NOMO-1 (cell line): ENCODE measurements around the gene CDK5RAP2.
"Not testable (repeated sequence)": the region's sequence is repeated elsewhere in the genome, so short reads cannot be mapped to it uniquely, and the experiment has no call there.

Source experiments
- DNase-seq, 2 experiments: peaks; one replicate each; lab custom pipeline; 2025; ENCODE audit not compliant: unreplicated experiment in 2 of 2; lab: John Stamatoyannopoulos, UW

The CDK5RAP2 gene

DNA sequence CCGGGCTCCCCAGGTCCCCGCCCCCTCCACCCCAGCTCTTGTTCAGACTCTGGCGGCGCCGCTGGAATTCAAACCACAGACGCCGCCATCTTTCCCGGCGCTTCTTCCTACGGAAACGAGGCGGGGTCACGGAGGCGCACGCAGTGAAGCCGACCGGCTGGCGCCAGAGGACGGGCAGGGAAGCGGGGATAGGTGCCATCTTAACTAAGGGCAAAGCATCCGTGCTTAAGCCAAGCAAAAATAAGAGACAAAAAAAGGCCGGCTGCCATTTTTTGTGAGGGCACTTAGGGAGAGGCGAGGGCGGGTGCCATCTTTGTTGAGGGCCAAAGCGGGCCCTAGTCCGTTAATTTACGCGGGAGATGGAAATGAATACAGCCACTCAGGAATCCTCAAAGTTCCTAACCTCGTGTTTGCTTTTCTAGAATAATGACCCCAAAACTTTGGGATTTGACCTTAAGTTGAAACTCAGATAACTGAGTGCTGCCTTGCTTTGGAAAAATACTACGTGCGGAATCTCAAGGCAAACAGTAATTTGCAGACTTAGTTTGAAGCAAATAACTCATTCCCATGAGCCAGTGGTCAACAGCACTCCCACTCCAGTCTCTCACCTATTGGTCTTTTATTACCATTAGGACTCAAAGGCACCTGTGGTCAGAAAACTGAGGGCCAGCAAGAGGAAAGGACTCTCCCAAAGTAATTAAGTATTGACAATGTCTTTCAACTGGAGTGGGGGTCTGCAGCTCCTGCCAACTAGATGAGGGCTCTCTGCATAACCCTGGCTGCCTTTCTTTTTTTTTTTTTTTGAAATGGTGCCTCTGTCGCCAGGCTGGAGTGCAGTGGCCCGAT lies at the start of gene CDK5RAP2:
Gene CDK5RAP2, minus strand, starts transcription at position 117 of the 846 bp plus-strand sequence. CDS start 189 bp downstream, outside the sequence.
- peak; percentile 99 for DNase-seq

DNA sequence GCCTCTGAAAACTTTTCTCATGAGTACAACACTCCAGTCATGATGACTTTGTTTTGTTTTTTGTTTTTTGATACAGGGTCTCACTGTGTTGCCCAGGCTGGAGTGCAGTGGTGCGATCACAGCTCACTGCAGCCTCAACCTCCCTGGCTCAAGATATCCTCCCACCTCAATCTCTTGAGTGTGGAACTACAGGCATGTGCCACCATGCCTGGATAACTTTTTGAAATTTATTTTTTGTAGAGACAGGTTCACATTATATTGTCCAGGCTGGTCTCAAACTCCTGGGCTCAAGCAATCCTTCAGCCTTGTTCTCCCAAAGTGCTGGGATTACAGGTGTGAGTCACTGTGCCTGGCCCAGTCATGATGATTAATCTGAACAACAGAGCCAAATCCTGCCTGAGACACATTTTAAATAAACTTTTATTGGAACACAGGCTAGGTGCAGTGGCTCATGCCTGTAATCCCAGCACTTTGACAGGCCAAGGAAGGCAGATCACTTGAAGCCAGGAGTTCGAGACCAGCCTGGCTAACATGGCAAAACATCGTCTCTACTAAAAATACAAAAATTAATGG lies 49.0 kb upstream of the CDK5RAP2 start:
- DNase-seq, result not testable (repeated sequence)

DNA sequence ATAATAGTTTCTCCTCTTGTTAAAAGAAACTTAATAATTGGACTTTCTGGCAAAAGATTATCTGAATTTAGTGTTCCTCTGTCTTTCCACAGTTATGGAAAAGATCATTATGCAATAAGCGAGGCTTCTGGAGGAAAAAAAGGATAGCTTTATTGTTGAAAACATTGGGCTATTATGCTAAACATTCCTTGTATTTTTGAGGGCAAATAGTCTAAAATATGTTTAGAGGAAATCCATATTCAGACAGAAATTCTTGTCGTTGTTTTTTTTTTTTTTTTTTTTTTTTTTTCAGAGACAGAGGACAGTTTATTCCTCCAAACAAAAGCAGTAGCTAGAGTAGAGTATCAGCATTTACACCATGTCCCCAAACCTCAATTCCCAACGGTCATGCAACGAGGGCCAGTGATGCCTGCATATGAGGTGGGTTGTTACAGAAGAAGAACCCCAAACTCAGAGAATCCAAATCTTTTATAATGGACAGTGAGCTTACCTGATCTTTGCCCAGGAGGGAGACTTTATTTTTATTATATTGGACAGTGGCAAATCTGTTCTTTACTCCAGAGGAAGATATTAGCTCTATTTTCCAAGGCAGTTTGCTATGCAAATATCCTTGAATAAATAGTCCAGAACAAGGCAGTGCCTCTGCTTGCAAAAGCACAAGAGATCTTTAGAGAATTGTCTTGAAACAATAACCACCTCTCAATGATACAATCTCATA lies 48.4 kb upstream of the CDK5RAP2 start:
- DNase-seq, result no peak

DNA sequence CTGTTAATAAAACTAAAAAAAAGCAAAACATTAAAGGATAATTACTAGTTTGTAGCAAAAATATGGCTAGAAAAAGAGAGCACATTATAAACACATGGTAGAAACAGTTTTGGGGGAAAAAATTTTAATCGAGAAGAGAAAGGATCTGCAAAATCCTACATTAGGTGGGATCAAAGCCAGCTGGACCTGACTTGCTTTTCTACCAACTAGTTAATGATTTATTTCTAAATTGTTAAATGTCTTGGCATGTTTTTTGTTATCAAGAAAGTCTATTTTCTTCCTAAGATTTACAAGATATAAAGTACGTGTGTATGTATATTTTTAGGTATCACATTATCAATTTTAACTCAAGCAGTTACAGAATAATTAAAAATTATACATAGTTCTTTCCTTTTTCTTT lies 47.1 kb upstream of the CDK5RAP2 start:
- DNase-seq, result no peak

DNA sequence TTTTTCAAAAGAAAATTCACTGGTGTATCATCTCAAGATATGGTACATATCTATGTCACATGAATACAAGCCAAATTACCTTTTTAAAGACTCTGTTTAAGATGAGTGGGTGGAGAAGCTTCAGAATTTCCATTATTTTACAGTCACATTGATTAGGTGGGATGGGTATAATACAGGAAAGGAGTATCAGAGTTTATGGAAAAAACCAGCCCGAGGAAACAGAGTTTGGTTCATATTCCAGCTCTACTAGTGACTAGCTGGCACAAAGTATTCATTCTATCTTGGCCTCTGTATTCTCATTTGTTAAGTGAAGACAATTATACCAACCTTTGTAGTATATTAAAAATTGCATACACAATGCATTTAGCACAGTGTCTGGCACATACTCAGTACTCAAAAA lies 46.5 kb upstream of the CDK5RAP2 start:
- DNase-seq, result no peak

DNA sequence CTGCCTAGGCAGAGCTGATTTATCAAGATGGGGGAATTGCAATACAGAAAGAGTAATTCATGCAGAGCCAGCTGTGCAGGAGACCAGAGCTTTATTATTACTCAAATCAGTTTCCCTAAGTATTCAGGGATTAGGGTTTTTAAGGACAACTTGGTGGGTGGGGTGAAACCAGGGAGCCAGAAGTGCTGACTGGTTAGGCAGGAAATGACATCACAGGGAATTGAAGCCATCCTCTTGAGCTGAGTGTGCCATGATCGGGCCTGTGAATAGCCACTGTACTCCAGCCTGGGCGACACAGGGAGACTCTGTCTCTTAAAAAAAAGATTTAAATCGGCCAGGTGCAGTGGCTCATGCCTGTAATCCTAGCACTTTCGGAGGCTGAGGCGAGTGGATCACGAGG lies 45.3 kb upstream of the CDK5RAP2 start:
- no peak for DNase-seq

DNA sequence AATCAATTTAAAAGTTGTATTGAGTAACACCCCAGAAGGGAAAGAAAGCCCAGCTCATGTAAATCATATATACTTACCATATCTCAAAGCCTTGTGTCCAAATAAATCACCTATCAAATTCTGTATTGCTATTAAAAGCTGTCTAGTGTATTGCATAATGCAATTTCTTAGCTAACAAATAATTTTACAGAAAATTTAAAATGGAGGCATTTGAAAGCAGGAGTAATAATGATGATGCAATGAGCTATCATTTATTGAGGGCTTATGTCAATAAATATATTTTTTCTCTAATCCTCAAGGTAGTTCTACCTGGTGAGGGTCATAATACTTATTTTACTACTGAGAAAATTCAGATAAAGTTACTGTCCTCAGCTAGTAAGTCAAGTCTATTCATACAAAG lies 42.8 kb upstream of the CDK5RAP2 start:
- DNase-seq, result no peak

DNA sequence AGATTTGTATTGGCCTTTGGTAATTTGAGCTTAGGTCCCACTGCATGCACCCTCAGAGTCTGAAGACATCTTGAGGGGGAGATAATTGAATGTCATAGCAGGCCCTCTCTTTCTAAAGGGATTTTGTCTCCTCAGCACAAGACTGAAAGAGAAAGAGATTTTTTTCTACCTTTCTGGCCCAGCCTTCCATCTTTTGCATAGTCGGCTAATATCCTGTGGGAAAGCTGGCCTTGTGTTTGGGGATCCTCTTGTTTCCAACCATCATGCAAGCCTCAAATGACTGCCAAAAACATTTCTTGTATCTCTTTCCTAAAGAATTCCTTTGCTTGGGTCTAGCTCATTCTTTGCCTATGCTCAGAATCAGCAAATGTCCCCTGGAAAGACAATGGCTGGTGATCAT lies 42.0 kb upstream of the CDK5RAP2 start:
- no peak for DNase-seq

DNA sequence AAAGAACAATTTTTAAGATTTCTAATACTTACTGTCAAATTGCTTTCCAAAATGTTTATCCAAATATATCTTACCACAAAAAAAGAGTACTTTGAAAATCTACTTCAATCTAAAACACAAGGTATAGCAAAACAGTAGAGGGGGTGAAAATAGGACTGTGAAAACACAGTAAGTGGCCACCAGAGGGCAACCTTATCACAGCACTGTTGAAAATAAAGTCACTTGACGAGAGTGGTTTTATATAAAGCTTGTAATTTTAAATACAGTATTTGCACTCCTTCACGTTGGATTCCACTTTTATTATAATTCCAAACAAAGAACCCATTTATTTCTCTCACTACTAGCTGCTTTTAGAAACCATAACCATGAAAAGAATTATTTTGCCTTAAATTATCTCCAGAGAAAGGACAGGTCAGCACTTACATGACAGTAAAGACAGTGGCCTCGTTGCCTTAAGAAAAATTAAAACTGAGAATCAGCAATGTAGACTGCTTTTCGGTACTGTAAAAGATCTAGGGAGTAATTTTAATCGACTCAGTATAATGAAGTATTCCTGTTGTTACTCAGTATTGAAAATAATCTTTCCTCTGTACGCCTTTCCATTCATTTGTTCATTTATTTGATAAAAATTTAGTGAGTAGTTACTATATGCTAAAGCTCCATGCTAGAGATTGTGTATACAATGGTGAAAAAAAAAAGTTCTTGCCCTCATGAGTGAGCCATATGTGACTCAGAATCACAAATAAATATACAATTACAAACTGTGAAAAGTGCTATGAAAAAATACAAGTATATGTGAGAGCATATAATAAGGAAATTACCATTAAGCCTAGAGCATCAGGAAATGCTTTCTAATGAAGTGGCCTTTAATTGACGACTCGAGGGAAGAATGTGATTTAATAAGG lies 40.0 kb upstream of the CDK5RAP2 start:
- peak in 1 of 2 experiments; percentile 70 for DNase-seq

DNA sequence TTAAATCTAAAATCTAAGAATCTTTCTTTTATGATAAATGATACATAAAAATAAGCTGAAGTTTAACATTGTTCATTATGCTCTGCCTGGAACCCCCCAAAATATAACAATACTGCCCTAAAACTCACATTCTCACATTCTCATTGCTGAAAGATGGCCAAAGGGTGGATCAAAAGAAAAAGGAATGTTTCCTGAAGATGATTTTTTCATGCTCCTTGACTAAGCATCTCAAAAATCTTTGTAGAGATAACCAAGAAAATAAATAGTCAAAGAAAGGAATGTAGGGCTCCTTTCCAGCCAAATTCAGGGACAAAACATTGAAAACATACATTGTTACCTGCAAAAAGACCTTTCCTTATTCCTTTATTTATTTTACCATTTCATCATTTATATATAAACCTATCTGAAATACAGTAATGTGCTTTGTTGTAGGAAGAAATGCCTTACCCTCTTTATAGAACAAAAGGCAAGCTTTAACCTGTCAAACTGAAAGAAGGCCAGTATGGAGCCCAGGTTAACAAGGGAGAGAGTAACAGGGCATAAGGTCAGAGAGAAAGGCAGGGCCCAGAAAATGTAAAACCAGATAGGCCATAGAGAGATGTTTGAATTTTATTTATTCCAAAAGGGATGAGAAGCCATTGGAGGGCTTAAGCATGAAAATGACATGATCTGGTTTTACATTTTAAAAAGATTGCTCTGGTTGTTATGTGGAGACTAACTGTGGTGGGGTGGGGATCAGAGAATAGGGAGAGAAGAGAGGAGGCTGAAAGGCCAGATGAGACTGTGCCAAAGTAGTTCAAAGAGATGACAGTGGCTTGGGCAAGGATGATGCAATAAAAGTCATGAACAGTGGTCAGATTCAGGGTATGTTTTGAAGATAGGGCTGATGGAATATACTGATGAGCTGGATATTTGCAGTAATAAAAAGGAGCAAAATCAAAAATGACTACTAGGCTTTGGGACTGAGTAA lies 37.3 kb upstream of the CDK5RAP2 start:
- DNase-seq, result peak in 1 of 2 experiments; percentile 9

DNA sequence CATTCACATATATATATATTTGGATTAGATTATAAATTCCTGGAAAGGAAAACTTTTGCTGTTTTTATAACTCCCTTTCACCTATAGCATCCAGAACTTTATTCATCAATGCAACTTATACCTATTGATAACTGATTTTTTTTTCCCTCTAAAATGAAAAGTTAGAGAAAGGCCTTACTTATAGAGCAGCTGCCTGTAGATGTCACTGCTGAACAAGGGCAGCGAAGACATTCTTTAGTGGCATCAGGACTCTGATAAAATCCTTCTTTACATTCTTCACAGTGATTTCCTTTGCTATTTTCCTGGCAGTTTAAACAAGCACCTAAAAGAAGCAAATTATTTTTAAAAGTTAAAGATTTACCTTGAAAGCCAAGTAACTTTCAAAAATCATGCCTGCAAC lies 32.3 kb upstream of the CDK5RAP2 start:
- DNase-seq, result peak in 1 of 2 experiments; percentile 20

DNA sequence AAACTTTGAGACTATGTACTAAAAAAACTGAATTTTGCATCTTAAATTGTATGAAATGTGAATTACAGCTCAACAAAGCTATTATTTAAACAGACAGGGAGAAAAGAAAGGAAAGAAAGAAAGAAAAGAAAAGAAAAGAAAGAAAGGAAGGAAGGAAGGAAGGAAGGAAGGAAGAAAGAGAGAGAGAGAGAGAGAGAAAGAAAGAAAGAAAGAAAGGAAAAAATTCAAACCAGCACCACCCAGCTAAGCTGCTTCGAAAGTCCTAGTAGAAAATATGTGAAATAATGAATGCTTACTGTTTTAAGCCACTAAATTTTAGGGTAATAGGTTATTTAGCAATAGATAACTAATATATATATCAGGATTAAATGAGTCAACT lies 31.7 kb upstream of the CDK5RAP2 start:
- no peak for DNase-seq

DNA sequence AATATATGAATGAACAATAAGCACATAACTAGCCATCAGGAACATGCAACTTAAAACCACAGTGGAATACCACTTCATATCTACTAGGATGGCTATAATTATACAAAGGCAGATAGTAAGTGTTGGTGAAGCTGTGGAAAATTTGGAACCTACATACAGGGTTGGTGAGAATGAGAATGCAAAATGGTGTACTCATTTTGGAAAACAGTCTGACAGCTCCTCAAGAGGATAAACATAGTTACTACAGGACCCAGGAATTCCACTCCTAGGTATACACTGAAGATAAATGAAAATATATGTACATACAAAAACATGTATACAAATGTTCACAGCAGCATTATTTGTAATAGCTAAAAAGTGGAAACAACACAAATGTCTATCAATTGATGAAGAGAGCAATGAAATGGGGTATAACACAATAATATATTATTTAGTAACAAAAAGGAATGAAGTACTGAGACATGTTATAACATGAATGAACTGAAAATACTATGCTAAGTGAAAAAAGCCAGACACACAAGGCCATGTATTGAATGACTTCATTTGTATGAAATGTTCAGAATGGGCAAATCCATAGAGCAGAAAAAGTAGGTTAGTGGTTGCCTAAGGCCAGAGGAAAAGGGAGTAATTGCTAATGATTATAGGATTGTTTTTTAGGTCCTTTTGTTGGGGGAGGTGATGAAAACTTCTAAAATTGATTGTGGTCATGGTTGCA lies 31.2 kb upstream of the CDK5RAP2 start:
- DNase-seq, result peak in 1 of 2 experiments; percentile 17

DNA sequence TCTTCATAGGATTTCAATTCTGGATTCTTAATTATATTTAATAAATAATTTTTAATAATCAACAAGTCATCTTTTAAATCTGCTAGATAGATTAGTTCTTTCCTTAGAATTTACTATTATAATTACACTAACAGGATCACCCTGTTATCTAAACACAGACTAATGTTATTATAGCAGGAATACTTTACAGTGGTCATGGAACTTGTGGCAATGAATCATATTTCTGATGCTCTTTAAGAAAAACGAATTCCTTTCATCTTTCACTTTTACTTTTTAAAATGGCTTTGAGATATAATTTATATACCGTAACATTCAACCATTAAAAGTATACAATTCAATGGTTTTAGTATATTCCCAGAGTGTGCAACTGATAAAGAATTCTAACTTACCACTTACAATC lies 29.7 kb upstream of the CDK5RAP2 start:
- no peak for DNase-seq

DNA sequence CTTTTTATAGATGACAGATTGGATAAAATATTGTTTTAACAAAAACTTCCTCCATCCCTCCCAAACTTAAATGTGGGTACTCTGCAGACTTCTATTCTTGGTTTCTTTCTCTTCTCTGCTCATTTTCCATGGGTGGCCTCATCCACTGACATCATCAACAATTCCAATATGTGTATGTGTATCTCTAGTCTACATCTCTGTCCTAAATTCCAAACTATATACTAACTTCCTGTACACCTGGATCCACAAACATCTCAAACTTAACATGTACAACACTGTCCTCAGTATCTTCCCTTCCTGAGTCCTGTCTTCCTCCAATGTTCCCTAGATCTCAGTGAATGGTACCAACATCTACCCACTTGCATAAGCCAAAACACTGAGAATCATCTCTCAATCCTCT lies 28.5 kb upstream of the CDK5RAP2 start:
- DNase-seq, result no peak

DNA sequence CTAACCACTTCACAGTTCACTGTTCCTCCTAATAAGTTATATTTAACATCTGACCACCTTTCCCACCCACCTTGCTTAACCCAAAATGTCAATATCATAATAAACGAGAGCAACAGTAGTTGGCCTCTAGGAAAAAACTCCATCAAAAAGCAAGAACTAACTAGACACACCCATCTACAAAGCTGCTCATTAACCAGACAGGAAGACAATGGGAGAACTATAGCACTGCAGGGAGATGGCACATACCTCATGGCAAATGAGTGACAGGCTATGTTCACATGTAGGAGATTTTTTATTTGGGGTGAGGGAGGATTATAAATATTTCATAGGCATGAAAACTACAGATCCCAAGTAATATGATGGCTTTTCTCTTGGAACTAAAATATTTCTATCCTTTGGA lies 23.6 kb upstream of the CDK5RAP2 start:
- DNase-seq, result no peak

DNA sequence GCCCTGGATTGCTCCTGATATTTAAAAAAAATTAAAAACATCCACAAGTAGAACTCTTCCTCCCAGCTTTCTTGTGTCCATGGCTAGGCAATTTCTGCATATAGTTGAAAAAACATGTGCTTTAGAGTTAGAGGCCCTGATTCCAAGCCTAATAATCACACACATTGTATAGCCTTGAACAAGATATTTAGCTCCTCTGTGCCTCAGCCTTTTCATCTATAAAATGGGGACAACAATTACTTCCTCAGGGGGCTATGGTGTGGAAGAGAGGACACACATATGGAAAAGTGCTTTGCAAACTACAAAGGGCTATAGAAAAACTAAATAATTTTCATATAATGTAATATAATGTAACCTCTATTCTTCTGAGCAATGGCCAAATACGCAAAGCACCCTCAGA lies 23.0 kb upstream of the CDK5RAP2 start:
- DNase-seq, result no peak

DNA sequence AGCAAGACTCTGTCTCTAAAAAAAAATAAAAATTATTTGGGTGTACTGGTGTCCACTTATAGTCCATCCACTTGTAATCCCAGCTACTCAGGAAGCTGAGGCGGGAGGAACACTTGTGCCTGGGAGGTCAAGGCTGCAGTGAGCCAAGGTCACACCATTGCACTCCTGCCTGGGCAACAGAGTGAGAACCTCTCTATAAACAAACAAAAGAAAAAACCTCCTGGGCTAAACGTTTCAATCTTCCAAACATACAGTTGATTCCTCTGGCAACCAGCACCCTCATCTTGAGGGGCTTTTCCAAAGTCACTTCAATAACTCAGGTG lies 13.9 kb upstream of the CDK5RAP2 start:
- DNase-seq, result no peak
